GM18526 (cell line): ENCODE data around the gene AGAP1.

Source experiments
- POLR2A ChIP-seq: IDR thresholded peaks from 3 replicates; pipeline ENCODE4 v1.6.1; 2011; ENCODE audit not compliant: insufficient read length; ENCODE audit errors: extremely low read depth

Gene AGAP1

GRCh38 chr2:235730115-235730514, 236.3 kb downstream of the AGAP1 start:
- TF ChIP-seq POLR2A: no peak

GRCh38 chr2:235733761-235734160, 239.9 kb downstream of the AGAP1 start:
- TF ChIP-seq POLR2A: no peak

- TF ChIP-seq POLR2A: no peak
Measured at GRCh38 chr2:235734168-235734567, 240.3 kb downstream of the AGAP1 start.

- no peak for TF ChIP-seq POLR2A
Measured at GRCh38 chr2:235734688-235735231, 240.9 kb downstream of the AGAP1 start.

GRCh38 chr2:235737396-235737795, 243.6 kb downstream of the AGAP1 start:
- TF ChIP-seq POLR2A: no peak

- TF ChIP-seq POLR2A: no peak
Measured at GRCh38 chr2:235737840-235738239, 244.0 kb downstream of the AGAP1 start.

- no peak for TF ChIP-seq POLR2A
Measured at GRCh38 chr2:235739704-235740415, 246.0 kb downstream of the AGAP1 start.

- TF ChIP-seq POLR2A: no peak
Measured at GRCh38 chr2:235740821-235741220, 247.0 kb downstream of the AGAP1 start.

- TF ChIP-seq POLR2A: no peak
Measured at GRCh38 chr2:235744161-235744560, 250.3 kb downstream of the AGAP1 start.

- no peak for TF ChIP-seq POLR2A
Measured at GRCh38 chr2:235745597-235745996, 251.8 kb downstream of the AGAP1 start.

- no peak for TF ChIP-seq POLR2A
Measured at GRCh38 chr2:235746257-235746934, 252.6 kb downstream of the AGAP1 start.

- no peak for TF ChIP-seq POLR2A
Measured at GRCh38 chr2:235747001-235747785, 253.3 kb downstream of the AGAP1 start.

GRCh38 chr2:235747786-235748091, 253.9 kb downstream of the AGAP1 start:
- TF ChIP-seq POLR2A: no peak

- TF ChIP-seq POLR2A: no peak
Measured at GRCh38 chr2:235749121-235749770, 255.4 kb downstream of the AGAP1 start.

GRCh38 chr2:235749771-235750160, 255.9 kb downstream of the AGAP1 start:
- TF ChIP-seq POLR2A: no peak

GRCh38 chr2:235752846-235753245, 259.0 kb downstream of the AGAP1 start:
- no peak for TF ChIP-seq POLR2A
